GM18505 (cell line): ENCODE results near the gene HAND2.

Experiments used
- ATAC-seq: cut with Tn5 transposase; IDR thresholded peaks from one replicate; pipeline ENCODE4 v1.9.1; 2021; ENCODE audit not compliant: unreplicated experiment
- POLR2A ChIP-seq: IDR thresholded peaks from 4 replicates; pipeline ENCODE4 v1.6.1; 2011; ENCODE audit warnings: borderline replicate concordance; ENCODE audit not compliant: insufficient read depth, insufficient read length; ENCODE audit errors: extremely low read depth

HAND2 gene

GRCh38 chr4:173521467-173522159, 8.4 kb downstream of the HAND2 start:
- no peak for ATAC-seq
- no peak for TF ChIP-seq POLR2A

GRCh38 chr4:173520921-173521466, 9.0 kb downstream of the HAND2 start:
- ATAC-seq: no peak
- TF ChIP-seq POLR2A: no peak

- no peak for TF ChIP-seq POLR2A
- ATAC-seq: no peak
These were observed 10.6 kb downstream of the HAND2 start for GRCh38 chr4:173519111-173520101.

GRCh38 chr4:173518425-173519102, 11.5 kb downstream of the HAND2 start:
- TF ChIP-seq POLR2A: no peak
- no peak for ATAC-seq

GRCh38 chr4:173517781-173518424, 12.1 kb downstream of the HAND2 start:
- ATAC-seq: no peak
- TF ChIP-seq POLR2A: no peak

- ATAC-seq: no peak
- TF ChIP-seq POLR2A: no peak
These were observed 13.2 kb downstream of the HAND2 start for GRCh38 chr4:173516621-173517524.

GRCh38 chr4:173515458-173515857, 14.6 kb downstream of the HAND2 start:
- ATAC-seq: no peak
- no peak for TF ChIP-seq POLR2A

- TF ChIP-seq POLR2A: no peak
- no peak for ATAC-seq
These were observed 15.3 kb downstream of the HAND2 start for GRCh38 chr4:173514641-173515217.

GRCh38 chr4:173513651-173514050, 16.4 kb downstream of the HAND2 start:
- TF ChIP-seq POLR2A: no peak
- no peak for ATAC-seq

GRCh38 chr4:173511787-173512361, 18.2 kb downstream of the HAND2 start:
- ATAC-seq: no peak
- TF ChIP-seq POLR2A: no peak

- TF ChIP-seq POLR2A: no peak
- ATAC-seq: peak; percentile 28
These were observed 20.7 kb downstream of the HAND2 start for GRCh38 chr4:173509036-173510001.
